Measurements from ENCODE around the gene FLNA. TPM values are rescaled to one million over a fixed set of nuclear protein-coding genes. Genes with fewer than 3 reads are reported as not detected.
"Not testable (repeated sequence)": the region's sequence is repeated elsewhere in the genome, so short reads cannot be mapped to it uniquely, and the experiment has no call there.

The FLNA gene
- polyA plus RNA-seq, 3 donors: 393 to 423 (median 399) TPM

DNA sequence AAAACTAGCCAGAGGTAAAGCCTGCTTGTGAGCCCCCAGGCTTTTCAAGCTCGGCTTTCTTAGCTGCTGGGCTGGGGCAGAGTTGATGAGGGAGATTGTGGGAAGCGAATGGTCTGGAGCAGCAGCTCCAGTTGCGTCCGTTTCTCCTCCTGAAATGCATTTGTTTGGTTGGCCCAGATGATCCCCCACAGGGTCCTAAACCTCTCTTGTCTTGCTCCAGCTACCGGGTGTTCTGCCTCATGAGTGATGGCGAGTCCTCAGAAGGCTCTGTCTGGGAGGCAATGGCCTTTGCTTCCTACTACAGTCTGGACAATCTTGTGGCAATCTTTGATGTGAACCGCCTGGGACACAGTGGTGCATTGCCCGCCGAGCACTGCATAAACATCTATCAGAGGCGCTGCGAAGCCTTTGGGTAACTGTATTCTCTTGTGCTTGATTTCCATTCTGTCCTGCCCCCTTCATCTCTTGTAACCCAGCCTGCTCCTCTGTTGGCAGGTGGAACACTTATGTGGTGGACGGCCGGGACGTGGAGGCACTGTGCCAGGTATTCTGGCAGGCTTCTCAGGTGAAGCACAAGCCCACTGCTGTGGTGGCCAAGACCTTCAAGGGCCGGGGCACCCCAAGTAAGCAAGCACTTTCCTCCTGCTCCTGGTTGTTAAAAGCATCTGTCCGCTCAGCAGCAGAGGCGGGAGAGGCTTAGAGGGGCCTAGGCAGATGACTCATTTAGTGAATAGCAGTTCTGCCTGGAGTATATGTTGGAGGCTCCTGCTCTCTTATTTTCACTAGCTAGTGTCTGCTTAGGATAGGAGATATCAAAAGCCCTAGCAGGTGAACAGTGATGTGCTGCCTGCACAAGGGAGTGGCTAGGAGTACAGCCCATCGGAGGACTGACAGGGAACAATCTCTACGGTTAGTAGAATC, 63.6 kb downstream of the FLNA start:
- DNase-seq (ENCODE audit: low read depth in 3 of 3, low spot score in 2 of 3): no peak

DNA sequence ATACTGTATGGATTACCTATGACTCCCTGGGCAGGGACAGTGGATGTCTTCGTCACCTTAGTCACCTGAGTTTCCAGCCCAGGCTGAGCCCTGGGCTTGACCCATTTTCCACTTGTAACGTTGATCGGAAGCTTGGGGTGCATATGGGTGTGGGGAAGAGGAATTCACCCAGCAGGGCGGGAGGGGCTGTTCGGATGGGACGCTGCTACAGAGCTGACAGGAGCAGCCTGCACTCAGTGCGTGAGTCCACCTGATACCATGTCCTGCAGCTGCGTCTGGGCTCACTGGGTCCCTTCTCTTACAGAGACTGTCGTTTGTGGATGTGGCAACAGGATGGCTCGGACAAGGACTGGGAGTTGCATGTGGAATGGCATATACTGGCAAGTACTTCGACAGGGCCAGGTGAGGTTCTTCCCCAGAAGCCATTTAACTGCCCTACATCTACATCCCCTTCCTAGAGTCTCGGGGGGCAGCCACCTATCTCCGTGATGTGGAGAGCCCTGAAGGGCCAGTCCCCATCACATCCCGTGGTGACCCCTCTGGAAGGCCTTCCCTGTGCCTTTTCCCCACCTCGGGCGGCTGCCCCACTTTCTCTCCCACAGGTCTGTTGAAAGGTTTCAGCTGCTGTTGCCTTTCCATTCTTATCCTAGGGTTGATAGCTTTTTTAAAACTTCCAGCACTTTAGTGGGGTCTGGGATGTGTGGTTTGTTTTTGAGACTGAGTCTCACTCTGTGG, 65.2 kb downstream of the FLNA start:
- no peak for DNase-seq (ENCODE audit: low read depth in 3 of 3, low spot score in 2 of 3)

DNA sequence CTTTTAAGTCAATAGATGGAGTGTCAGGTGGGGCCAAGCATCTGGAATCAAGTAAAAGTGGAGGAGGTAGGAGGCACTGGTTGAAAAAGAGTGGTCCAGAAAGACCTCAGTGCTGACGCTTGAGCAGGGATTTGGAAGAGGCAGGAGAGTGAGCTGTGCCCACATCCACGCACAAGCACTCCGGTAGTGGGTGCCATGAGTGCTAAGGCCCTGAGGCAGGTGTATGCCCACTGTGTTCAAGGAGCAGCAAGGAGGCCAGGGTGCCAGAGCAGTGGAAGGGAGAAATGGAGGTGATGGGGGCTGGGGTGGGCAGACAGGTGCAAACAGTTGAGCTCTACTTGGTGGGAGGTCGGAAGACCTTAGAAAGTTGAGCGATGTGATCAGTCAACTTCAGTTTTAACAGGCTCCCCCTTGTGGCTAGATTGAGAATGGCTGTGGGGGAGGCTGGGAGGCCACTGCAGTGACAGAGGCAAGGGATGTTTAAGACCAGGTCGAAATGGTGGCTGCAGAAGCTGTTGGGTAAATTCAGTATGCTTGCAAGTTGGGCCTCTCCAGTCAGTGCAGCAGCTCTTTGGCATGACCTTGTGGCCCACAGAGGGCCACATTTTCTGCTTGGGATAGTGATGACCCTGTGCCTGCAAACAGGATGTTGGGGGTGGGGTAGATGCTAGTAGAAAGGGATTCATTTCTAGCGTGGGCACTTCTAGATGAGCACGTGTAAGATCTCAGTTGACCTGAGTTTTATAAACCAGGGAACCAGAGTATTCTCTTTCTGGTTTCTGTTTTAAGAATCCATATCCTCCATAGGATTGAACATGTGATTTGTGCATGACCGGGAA, 66.1 kb downstream of the FLNA start:
- no peak for DNase-seq (ENCODE audit: low read depth in 3 of 3, low spot score in 2 of 3)

DNA sequence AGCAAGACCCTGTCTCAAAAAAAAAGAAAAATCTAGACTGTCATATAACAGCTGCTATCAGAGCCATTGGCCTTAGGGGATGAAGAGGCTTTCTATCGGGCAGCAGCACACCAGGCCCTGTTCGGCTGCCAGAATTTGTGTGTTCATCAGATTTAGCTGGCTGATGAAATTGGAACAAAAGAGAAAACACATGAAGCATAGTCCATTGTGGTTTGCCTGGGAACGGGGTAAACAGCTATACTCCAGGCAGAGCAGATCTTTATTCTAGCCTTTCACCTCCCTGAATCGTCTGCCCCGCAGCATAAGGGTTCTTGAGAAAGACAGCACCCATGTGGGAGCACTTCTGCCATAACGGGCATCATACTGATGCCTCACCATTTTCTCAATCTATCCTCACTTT, 67.2 kb downstream of the FLNA start:
- DNase-seq (ENCODE audit: low read depth in 3 of 3, low spot score in 2 of 3): no peak

DNA sequence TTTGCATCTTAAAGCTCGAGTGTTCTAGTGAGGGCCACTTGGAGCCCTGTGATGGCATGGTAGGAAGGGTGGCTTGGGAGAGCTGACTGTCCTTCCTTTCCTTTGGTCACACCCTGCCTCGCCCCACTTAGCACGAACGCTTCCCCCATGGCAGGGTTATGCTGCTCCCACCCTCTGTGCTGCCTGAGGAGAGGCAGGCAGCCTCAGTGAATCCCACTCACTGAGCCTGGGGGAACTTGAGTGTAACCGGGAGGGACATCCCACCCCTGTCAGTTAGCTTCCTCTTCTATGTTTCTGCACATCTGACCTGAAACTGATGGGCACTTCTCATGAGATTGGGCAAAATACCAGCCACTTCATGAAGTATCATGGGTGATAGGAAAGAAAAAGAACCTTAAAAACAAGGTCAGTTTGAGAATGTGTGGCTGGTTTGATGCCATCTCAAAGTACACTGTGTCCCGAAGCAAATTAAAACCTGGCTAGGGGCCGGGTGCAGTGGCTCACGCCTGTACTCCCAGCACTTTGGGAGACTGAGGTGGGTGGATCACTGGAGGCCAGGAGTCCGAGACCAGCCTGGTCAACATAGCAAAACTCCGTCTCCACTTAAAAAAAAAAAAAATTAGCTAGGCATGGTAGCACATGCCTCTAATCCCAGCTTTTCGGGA, 68.8 kb downstream of the FLNA start:
- DNase-seq (ENCODE audit: low read depth in 3 of 3, low spot score in 2 of 3): no peak

GRCh38 chrX:154304846-154305245, 69.6 kb downstream of the FLNA start:
- no peak for DNase-seq (ENCODE audit: low read depth in 3 of 3, low spot score in 2 of 3)

GRCh38 chrX:154303476-154303875, 71.0 kb downstream of the FLNA start:
- no peak for DNase-seq (ENCODE audit: low read depth in 3 of 3, low spot score in 2 of 3)

GRCh38 chrX:154302998-154303397, 71.4 kb downstream of the FLNA start:
- DNase-seq (ENCODE audit: low read depth in 3 of 3, low spot score in 2 of 3): not testable (repeated sequence)

- DNase-seq (ENCODE audit: low read depth in 3 of 3, low spot score in 2 of 3): no peak
These were observed 73.6 kb downstream of the FLNA start for GRCh38 chrX:154300816-154301215.

Other genes starting within 250 kb of the FLNA start
- not detected for gene OPN1LW, start 230.4 kb downstream of the FLNA start, polyA plus RNA-seq (ENCODE audit: insufficient read length in 3 of 3)
- gene OPN1MW, start 192.0 kb downstream of the FLNA start, polyA plus RNA-seq (ENCODE audit: insufficient read length in 3 of 3): not detected
- gene OPN1MW2, start 154.9 kb downstream of the FLNA start, polyA plus RNA-seq (ENCODE audit: insufficient read length in 3 of 3): not detected
- gene OPN1MW3, start 117.1 kb downstream of the FLNA start, polyA plus RNA-seq (ENCODE audit: insufficient read length in 3 of 3): not detected
- not detected for gene TEX28, start 79.5 kb downstream of the FLNA start, polyA plus RNA-seq (ENCODE audit: insufficient read length in 3 of 3)
- under 1 TPM; 0.28 to 0.76 (median 0.45) TPM for gene TKTL1, start 78.8 kb downstream of the FLNA start, polyA plus RNA-seq (ENCODE audit: insufficient read length in 3 of 3)
- 10 to 100 TPM; 64.7 to 67.6 (median 66.3) TPM for gene EMD, start 4.7 kb upstream of the FLNA start, polyA plus RNA-seq (ENCODE audit: insufficient read length in 3 of 3)
- gene RPL10, start 23.7 kb upstream of the FLNA start, polyA plus RNA-seq (ENCODE audit: insufficient read length in 3 of 3): 1,000 to 10,000 TPM; 2,793 to 3,161 (median 3,142) TPM
- gene DNASE1L1, start 34.6 kb upstream of the FLNA start, polyA plus RNA-seq (ENCODE audit: insufficient read length in 3 of 3): 10 to 100 TPM; 11.3 to 14.0 (median 11.4) TPM
- gene TAFAZZIN, start 36.9 kb upstream of the FLNA start, polyA plus RNA-seq (ENCODE audit: insufficient read length in 3 of 3): 10 to 100 TPM; 26.1 to 30.1 (median 28.7) TPM
- 100 to 1,000 TPM; 136 to 162 (median 151) TPM for gene ATP6AP1, start 54.0 kb upstream of the FLNA start, polyA plus RNA-seq (ENCODE audit: insufficient read length in 3 of 3)
- gene GDI1, start 62.5 kb upstream of the FLNA start, polyA plus RNA-seq (ENCODE audit: insufficient read length in 3 of 3): 100 to 1,000 TPM; 106 to 109 (median 107) TPM
- gene FAM50A, start 69.5 kb upstream of the FLNA start, polyA plus RNA-seq (ENCODE audit: insufficient read length in 3 of 3): 10 to 100 TPM; 51.3 to 58.1 (median 55.9) TPM
- gene PLXNA3, start 83.6 kb upstream of the FLNA start, polyA plus RNA-seq (ENCODE audit: insufficient read length in 3 of 3): 10 to 100 TPM; 33.5 to 40.7 (median 38.1) TPM
- gene LAGE3, start 104.6 kb upstream of the FLNA start, polyA plus RNA-seq (ENCODE audit: insufficient read length in 3 of 3): 10 to 100 TPM in 2 of 3 donors, 1 to 10 TPM in 1; 9.7 to 12.0 (median 10.8) TPM
- 10 to 100 TPM; 25.6 to 29.3 (median 28.1) TPM for gene UBL4A, start 112.0 kb upstream of the FLNA start, polyA plus RNA-seq (ENCODE audit: insufficient read length in 3 of 3)
- 10 to 100 TPM; 15.9 to 18.3 (median 15.9) TPM for gene SLC10A3, start 116.0 kb upstream of the FLNA start, polyA plus RNA-seq (ENCODE audit: insufficient read length in 3 of 3)
- 10 to 100 TPM; 24.3 to 29.3 (median 28.0) TPM for gene FAM3A, start 141.6 kb upstream of the FLNA start, polyA plus RNA-seq (ENCODE audit: insufficient read length in 3 of 3)
- gene G6PD, start 172.2 kb upstream of the FLNA start, polyA plus RNA-seq (ENCODE audit: insufficient read length in 3 of 3): 10 to 100 TPM; 37.7 to 40.9 (median 39.4) TPM
- gene IKBKG, start 173.0 kb upstream of the FLNA start, polyA plus RNA-seq (ENCODE audit: insufficient read length in 3 of 3): 10 to 100 TPM; 11.1 to 17.9 (median 15.4) TPM
- gene CTAG1A, start 210.5 kb upstream of the FLNA start, polyA plus RNA-seq (ENCODE audit: insufficient read length in 3 of 3): not detected
- not detected for gene CTAG1B, start 244.6 kb upstream of the FLNA start, polyA plus RNA-seq (ENCODE audit: insufficient read length in 3 of 3)

All from right renal cortex interstitium (tissue), 3 donors.